Stimulated activated CD8-positive, alpha-beta memory T cell treated with anti-CD3 and anti-CD28 coated beads, Interleukin-12 subunit alpha, Interleukin-12 subunit beta, amount 100 ng/mL, for 24 hours (primary cell): ENCODE data around the gene TTLL11.

Experiments
- DNase-seq: peaks from one replicate; pipeline ENCODE4 v3.0.0-alpha.2; 2020; ENCODE audit errors: extremely low read depth

TTLL11 gene

GRCh38 chr9:122092611-122093506, at the start of gene TTLL11:
TTLL11 (minus strand) TSS chr9:122093308; CDS start chr9:122093148, 160 bp downstream.
- DNase-seq = peak; percentile 91

- DNase-seq = no peak
Observed at GRCh38 chr9:122141671-122142070, 48.6 kb upstream of the TTLL11 start.

GRCh38 chr9:122140368-122141193, 47.5 kb upstream of the TTLL11 start:
- no peak for DNase-seq

- DNase-seq = no peak
Observed at GRCh38 chr9:122138560-122139268, 45.6 kb upstream of the TTLL11 start.

- no peak for DNase-seq
Observed at GRCh38 chr9:122135529-122135859, 42.4 kb upstream of the TTLL11 start.

- DNase-seq = no peak
Observed at GRCh38 chr9:122134822-122135528, 41.9 kb upstream of the TTLL11 start.

GRCh38 chr9:122133984-122134535, 41.0 kb upstream of the TTLL11 start:
- no peak for DNase-seq

GRCh38 chr9:122133263-122133983, 40.3 kb upstream of the TTLL11 start:
- DNase-seq = no peak

GRCh38 chr9:122132539-122132938, 39.4 kb upstream of the TTLL11 start:
- DNase-seq = no peak

GRCh38 chr9:122131401-122132001, 38.4 kb upstream of the TTLL11 start:
- DNase-seq = no peak

- DNase-seq = no peak
Observed at GRCh38 chr9:122130837-122131236, 37.7 kb upstream of the TTLL11 start.

GRCh38 chr9:122129969-122130368, 36.9 kb upstream of the TTLL11 start:
- DNase-seq = no peak

GRCh38 chr9:122128969-122129343, 35.8 kb upstream of the TTLL11 start:
- DNase-seq = no peak

GRCh38 chr9:122128007-122128968, 35.2 kb upstream of the TTLL11 start:
- DNase-seq = no peak

GRCh38 chr9:122127396-122127798, 34.3 kb upstream of the TTLL11 start:
- no peak for DNase-seq

GRCh38 chr9:122126331-122127261, 33.5 kb upstream of the TTLL11 start:
- no peak for DNase-seq

GRCh38 chr9:122125509-122126330, 32.6 kb upstream of the TTLL11 start:
- DNase-seq = no peak
